Gastroesophageal sphincter (tissue), 4 donors: ENCODE measurements around the gene SVIP. TPM values are rescaled to one million over a fixed set of nuclear protein-coding genes. Genes with fewer than 3 reads are reported as not detected.
A peak's percentile ranks its signal among the peaks of the same experiment; 100 is the strongest.

Experiments used
- ATAC-seq: fragments of 150-250 bp; one replicate; pipeline ENCODE4 v1.9.1; 2016; ENCODE audit warnings: mild to moderate bottlenecking, moderate library complexity
- H3K27ac ChIP-seq, 4 donors: fragments of 200-600 bp; sonication (generic) in 3 of 4; 1 replicate in 3 of 4; 2 replicates in 1 of 4; pipeline ENCODE4 v1.5.1; 2016 to 2019
- H3K27me3 ChIP-seq: fragments of 200-600 bp; sonication (generic); one replicate; pipeline ENCODE4 v1.5.1; 2019
- H3K36me3 ChIP-seq, 2 donors: fragments of 200-600 bp; sonication (generic); one replicate each; pipeline ENCODE4 v1.5.1; 2019; ENCODE audit warnings: control low read depth in 1 of 2
- H3K4me1 ChIP-seq, 3 donors: fragments of 200-600 bp; sonication (generic); 1 replicate in 2 of 3; 2 replicates in 1 of 3; pipeline ENCODE4 v1.5.1; 2016 to 2019; ENCODE audit warnings: control low read depth in 2 of 3
- H3K4me3 ChIP-seq, 2 donors: fragments of 200-600 bp; sonication (generic); one replicate each; pipeline ENCODE4 v1.5.1; 2019; ENCODE audit warnings: mild to moderate bottlenecking in 1 of 2, moderate library complexity in 1 of 2
- H3K9me3 ChIP-seq, 3 donors: fragments of 200-600 bp; sonication (generic); one replicate each; pipeline ENCODE4 v1.5.1; 2017 to 2019; ENCODE audit warnings: control low read depth in 2 of 3
- CTCF ChIP-seq, 4 experiments: fragments of 200-600 bp in 2 of 4; fragments of 450-650 bp in 2 of 4; sonication (generic) in 1 of 4; IDR thresholded peaks; one replicate each; pipeline ENCODE4 v1.5.1; 2017 to 2019; ENCODE audit warnings: antibody characterized with exemption in 4 of 4, mild to moderate bottlenecking in 2 of 4, moderate library complexity in 2 of 4
- EP300 ChIP-seq: sonication (generic); formaldehyde crosslinking; IDR thresholded peaks from one replicate; pipeline ENCODE4 v1.6.1; 2017; ENCODE audit warnings: antibody characterized with exemption, mild to moderate bottlenecking
- POLR2A ChIP-seq, 2 donors: fragments of 450-650 bp; IDR thresholded peaks; one replicate each; pipeline ENCODE4 v1.6.1; 2017; ENCODE audit warnings: antibody characterized with exemption in 2 of 2, mild to moderate bottlenecking in 2 of 2, moderate library complexity in 1 of 2
- POLR2AphosphoS5 ChIP-seq: sonication (generic); formaldehyde crosslinking; IDR thresholded peaks from one replicate; pipeline ENCODE4 v1.6.1; 2017; ENCODE audit warnings: antibody characterized with exemption
- WGBS, 2 donors: methylation state at CpG; one replicate each; pipeline ENCODE4 v1.1.5; 2018; ENCODE audit warnings: low coverage in 1 of 2; 5-methylcytosine and 5-hydroxymethylcytosine counted together
- total RNA-seq, 4 donors: library from RNA; depleted of rRNA; stranded (reverse); fragments of >200 nt; gene quantifications; one replicate each; pipeline ENCODE4 v1.1.0, GENCODE V29; 2016

The SVIP gene
- total RNA-seq, 4 donors from 2014 or later, result 11.3 to 29.1 (median 16.4) TPM

GRCh38 chr11:22809893-22810292 lies 19.7 kb downstream of the SVIP start:
- peaks cover 0 to 7% (median 0%) of the 10 kb centered on the region in 3 donors for H3K4me1 ChIP-seq
- no peak overlapping the region for H3K27ac ChIP-seq
- no peak for TF ChIP-seq POLR2A (IDR thresholded peaks at IDR 0.05)
- no peak for TF ChIP-seq EP300
- no peak for TF ChIP-seq CTCF (IDR thresholded peaks at IDR 0.05)
- no peak for TF ChIP-seq POLR2AphosphoS5
- no peak overlapping the region for H3K4me3 ChIP-seq
- H3K27me3 ChIP-seq, result no peaks in the 10 kb centered on the region
- no peaks in the 10 kb centered on the region for H3K9me3 ChIP-seq
- no peak for ATAC-seq
- no peaks in the 10 kb centered on the region for H3K36me3 ChIP-seq
- WGBS, 2 donors, result 73 to 82% methylated on average over 3 of the region's 3 CpGs

- ATAC-seq, result no peak
- H3K36me3 ChIP-seq, result no peaks in the 10 kb centered on the region
- H3K9me3 ChIP-seq, result no peaks in the 10 kb centered on the region
- no peak overlapping the region for H3K4me3 ChIP-seq
- WGBS, 2 donors, result 47 to 81% methylated on average over 2 to 3 of the region's 3 CpGs
- peak overlapping the region in 1 of 4 donors; percentile 25 for H3K27ac ChIP-seq
- H3K27me3 ChIP-seq, result no peaks in the 10 kb centered on the region
- H3K4me1 ChIP-seq, result peaks cover 0 to 7% (median 0%) of the 10 kb centered on the region in 3 donors
- no peak for TF ChIP-seq POLR2A (IDR thresholded peaks at IDR 0.05)
- no peak for TF ChIP-seq POLR2AphosphoS5
- no peak for TF ChIP-seq EP300
- no peak for TF ChIP-seq CTCF (IDR thresholded peaks at IDR 0.05)
Observed at GRCh38 chr11:22808571-22809197, 20.9 kb downstream of the SVIP start.

- Histone ChIP-seq H3K36me3 (no peaks in the 10 kb centered on the region), H3K27ac (peak overlapping the region in 1 of 4 donors; percentile 25), H3K4me1 (peaks cover 0 to 7% (median 0%) of the 10 kb centered on the region in 3 donors), H3K4me3 (no peak overlapping the region), H3K9me3 (no peaks in the 10 kb centered on the region), H3K27me3 (no peaks in the 10 kb centered on the region)
- WGBS, 2 donors, result 79 to 83% methylated on average over 2 of the region's 2 CpGs
- TF ChIP-seq EP300, result no peak
- no peak for TF ChIP-seq CTCF (IDR thresholded peaks at IDR 0.05)
- no peak for TF ChIP-seq POLR2AphosphoS5
- TF ChIP-seq POLR2A (IDR thresholded peaks at IDR 0.05), result no peak
- no peak for ATAC-seq
Observed at GRCh38 chr11:22807855-22808570, 21.6 kb downstream of the SVIP start.

- Histone ChIP-seq H3K9me3 (no peaks in the 10 kb centered on the region), H3K4me3 (no peak overlapping the region), H3K27ac (no peak overlapping the region), H3K27me3 (no peaks in the 10 kb centered on the region), H3K4me1 (peaks cover 0 to 7% (median 0%) of the 10 kb centered on the region in 3 donors), H3K36me3 (no peaks in the 10 kb centered on the region)
- WGBS, 2 donors, result 50 to 69% methylated on average over 1 to 2 of the region's 2 CpGs
- no peak for TF ChIP-seq POLR2A (IDR thresholded peaks at IDR 0.05)
- no peak for TF ChIP-seq POLR2AphosphoS5
- TF ChIP-seq CTCF (IDR thresholded peaks at IDR 0.05), result no peak
- no peak for TF ChIP-seq EP300
- ATAC-seq, result no peak
Observed at GRCh38 chr11:22807391-22807790, 22.2 kb downstream of the SVIP start.

GRCh38 chr11:22802861-22803260 lies 26.7 kb downstream of the SVIP start:
- Histone ChIP-seq H3K4me3 (no peak overlapping the region), H3K27ac (no peak overlapping the region), H3K36me3 (no peaks in the 10 kb centered on the region), H3K9me3 (no peaks in the 10 kb centered on the region), H3K27me3 (no peaks in the 10 kb centered on the region), H3K4me1 (no peaks in the 10 kb centered on the region)
- ATAC-seq, result no peak
- TF ChIP-seq EP300 (no peak), POLR2AphosphoS5 (no peak), POLR2A (IDR thresholded peaks at IDR 0.05) (no peak), CTCF (IDR thresholded peaks at IDR 0.05) (no peak)
- WGBS, 2 donors, result 84 to 93% methylated on average over 4 of the region's 4 CpGs
